Smooth muscle cell of the brain vasculature (primary cell): ENCODE results near the gene WFDC9.
"Not testable (repeated sequence)": the region's sequence is repeated elsewhere in the genome, so short reads cannot be mapped to it uniquely, and the experiment has no call there.

ENCODE experiments used
- DNase-seq: peaks from one replicate; pipeline ENCODE4 v3.0.0-alpha.2; 2012; ENCODE audit warnings: low read depth, low spot score

The WFDC9 gene

DNA sequence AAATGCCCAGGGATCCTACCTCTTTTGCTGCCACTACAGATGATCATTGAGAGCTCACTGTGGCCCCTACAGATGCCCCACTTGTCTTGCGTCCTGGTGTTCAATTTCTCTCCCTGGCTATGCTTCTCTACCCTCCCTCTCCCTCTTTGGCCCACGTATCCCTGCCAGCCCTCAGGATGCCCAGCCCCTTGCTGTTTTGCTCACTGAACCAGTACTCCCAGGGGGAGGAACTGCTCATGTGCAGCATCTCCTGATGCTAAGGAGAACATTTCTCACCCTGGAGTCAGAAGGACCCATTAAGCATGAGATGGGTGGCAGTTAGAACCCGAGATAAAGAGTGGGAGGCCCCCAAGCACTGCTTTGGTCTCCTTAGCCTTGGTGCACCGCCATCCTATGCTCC, at the start of gene WFDC9:
TSS of gene WFDC9 (minus strand) at position 101 of the 400 bp plus-strand sequence. CDS start 21,103 bp downstream, outside the sequence.
- DNase-seq, result no peak

DNA sequence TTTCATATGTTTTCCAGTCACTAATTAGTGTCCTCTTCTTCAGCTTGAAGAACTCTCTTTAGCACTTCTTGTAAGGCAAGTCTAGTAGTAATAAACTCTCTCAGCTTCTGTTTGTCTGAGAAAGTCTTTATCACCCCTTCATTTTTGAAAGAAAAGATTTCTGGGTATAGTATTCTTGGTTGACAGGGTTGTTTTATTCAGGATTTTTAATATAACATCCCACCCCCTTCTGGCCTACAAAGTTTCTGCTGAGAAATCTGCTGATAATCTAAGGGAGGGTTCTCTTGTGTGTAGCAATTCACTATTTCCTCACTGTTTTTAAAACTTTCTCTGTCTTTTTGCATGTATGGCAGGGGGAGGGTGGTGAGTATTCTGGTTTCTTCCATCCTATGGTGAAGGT, 48.6 kb upstream of the WFDC9 start:
- no peak for DNase-seq

DNA sequence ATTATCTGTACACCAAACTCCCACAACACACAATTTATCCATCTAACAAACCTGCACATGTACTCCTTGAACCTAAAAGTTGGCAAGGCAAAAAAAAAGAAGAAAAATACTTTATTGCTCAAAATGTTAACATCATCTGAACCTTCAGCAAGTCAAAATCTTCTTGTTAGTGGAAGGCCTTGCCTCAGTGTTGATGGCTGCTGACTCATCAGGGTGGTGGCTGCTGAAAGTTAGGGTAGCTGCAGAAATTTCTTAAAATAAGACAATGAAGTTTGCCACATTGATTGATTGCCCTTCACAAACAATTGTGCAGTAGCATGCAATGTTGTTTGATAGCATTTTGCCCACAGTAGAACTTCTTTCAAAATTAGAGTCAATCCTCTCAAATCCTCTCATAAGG, 41.7 kb upstream of the WFDC9 start:
- no peak for DNase-seq

DNA sequence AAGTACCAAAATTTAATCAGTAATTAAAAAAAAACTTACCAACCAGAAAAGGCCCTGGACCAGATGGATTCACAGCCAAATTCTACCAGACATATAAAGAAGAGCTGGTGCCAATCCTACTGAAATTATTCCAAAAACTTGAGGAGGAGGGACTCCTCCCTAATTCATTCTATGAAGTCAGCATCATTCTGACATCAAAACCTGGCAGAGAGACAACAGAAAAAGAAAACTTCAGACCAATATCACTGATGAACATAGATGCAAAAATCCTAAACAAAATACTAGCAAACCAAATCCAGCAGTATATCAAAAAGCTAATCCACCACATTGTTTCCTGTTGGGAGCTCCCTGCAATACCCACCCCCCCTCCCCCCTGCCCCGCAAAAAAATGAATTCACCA, 39.1 kb upstream of the WFDC9 start, which contains the start of gene WFDC11:
TSS of gene WFDC11 (minus strand) at position 101 of the 400 bp plus-strand sequence. CDS start 19,639 bp downstream, outside the sequence.
- DNase-seq, result no peak

DNA sequence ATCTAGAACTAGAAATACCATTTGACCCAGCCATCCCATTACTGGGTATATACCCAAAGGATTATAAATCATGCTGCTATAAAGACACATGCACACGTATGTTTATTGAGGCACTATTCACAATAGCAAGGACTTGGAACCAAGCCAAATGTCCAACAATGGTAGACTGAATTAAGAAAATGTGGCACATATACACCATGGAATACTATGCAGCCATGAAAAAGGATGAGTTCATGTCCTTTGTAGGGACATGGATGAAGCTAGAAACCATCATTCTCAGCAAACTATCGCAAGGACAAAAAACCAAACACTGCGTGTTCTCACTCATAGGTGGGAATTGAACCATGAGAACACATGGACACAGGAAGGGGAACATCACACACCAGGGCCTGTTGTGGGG, 26.0 kb upstream of the WFDC9 start:
- not testable (repeated sequence) for DNase-seq

DNA sequence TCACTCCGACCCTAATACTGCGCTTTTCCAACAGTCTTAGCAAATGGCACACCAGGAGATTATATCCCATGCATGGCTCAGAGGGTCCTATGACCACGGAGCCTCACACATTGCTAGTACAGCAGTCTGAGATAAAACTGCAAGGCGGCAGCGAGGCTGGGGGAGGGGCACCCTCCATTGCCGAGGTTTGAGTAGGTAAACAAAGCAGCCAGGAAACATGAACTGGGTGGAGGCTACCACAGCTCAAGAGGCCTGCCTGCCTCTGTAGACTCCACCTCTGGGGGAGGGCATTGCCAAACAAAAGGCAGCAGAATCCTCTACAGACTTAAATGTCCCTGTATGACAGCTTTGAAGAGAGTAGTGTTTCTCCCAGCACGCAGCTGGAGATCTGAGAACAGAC, 20.6 kb upstream of the WFDC9 start:
- not testable (repeated sequence) for DNase-seq

DNA sequence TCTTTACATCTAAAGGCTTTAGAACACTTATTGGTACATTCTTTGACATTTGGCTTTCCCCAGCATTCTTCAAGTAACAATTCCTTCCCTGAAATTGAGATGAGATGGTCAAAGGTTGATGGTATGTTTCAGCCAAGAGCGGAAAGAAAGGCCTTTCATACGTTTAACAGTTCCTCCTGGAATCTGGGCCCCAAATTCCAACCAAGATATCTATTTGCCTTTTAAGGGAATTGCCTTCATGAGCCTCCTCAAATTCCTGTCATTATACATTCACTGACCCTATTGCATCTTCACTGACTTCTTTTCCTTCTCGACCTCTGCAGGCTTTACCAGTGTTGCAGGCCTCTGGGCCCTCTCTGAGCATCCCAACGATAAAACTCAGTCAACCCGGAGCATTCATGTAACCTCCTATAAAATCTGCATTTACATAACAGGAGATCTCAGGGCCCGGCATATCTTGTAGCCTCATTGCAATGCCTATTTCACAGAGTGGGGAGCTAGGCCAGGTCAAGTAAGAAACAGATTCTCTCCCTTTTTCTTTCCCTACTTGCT, 18.3 kb upstream of the WFDC9 start:
- no peak for DNase-seq

DNA sequence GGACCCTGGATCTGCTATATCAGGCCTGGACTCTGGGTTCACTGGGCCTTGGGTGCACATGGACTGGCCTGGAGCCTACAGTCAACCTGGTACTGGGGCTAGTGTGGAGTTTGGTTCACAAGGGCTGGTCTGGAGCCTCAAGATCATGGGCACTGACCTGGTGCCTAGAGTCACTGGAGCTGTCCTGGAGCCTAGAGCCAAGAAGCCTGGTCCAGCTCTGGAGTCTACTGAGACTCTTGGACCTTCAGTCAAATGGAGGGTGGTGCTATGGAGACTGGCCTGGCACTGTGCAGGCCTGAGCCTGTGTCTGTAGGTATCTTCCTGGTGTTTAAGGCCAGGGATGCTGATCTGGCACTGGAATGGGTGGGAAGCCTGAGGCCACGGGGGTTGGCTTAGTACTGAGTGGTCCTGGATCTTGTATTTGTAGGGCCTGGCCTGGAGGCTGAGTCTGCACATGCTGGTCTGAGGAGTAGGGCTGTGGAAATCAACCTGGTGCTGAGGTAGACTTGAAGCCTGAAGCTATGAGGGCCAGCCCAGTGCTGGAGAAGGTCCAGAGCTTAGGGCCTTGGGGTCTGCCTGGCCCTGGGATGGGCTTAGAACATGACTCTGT, 16.5 kb upstream of the WFDC9 start:
- DNase-seq, result no peak

DNA sequence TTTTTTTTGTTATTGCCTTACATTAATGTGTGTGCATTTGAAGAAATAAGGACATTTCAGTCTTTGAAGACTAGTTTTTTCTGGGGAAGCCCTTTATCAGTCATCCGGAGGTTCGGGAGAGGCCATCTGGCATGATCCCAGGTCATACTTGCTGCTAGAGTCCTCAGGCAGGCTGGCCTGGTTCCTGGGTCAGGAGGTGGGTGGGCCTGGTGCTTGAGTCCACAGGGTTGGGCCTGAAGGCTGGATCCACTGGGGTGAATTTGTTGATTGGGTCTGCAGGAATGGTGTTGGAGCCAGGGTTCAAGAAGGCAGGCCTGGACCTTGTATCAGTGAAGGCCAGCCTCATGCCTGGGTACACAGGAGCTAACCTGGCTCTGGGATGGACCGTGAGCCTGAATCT, 15.8 kb upstream of the WFDC9 start:
- DNase-seq, result no peak

DNA sequence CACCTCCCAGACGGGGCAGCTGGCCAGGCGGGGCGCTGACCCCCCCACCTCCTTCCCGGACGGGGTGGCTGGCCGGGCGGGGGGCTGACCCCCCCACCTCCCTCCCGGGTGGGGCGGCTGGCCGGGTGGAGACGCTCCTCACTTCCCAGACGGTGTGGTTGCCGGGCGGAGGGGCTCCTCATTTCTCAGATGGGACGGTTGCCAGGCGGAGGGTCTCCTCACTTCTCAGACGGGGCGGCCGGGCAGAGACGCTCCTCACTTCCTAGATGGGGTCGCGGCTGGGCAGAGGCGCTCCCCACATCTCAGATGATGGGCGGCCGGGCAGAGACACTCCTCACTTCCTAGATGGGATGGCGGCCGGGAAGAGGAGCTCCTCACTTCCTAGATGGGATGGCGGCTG, 14.8 kb upstream of the WFDC9 start:
- DNase-seq, result not testable (repeated sequence)

DNA sequence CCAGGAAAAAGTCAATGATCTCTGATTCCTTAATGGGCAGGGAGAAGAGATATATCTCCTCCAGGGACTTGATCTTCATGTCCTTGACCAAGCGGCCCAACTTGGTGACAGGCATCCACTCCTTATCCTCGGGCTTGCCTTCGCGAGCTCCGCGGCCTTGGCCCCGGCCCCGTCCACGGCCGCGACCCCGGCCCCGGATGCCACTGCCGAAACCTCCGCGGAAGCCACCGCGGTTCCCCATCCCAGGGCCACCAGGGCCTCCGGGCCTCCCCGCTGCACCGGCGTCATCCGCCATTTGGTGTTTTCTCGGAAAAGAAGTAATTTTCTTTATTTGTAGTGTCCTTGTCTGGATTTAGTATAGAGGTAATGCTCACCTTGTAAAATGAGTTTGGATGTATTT, 10.0 kb upstream of the WFDC9 start:
- not testable (repeated sequence) for DNase-seq

DNA sequence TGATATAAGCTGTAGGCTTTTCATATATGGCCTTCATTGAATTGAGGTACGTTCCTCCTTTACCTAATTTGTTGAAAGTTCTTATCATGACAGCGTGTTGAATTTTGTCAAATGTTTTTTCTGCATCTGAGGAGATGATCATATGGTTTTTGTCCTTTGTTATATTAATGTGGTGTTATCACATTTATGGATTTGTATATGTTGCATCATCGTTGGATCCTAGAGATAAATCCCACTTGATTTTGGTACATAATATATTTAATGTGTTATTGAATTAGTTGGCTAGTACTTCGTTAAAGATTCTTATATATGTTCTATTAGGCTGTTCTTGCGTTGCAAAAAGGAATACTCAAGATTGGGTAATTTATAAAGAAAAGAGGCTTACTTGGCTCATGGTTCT, 8.6 kb upstream of the WFDC9 start:
- no peak for DNase-seq

DNA sequence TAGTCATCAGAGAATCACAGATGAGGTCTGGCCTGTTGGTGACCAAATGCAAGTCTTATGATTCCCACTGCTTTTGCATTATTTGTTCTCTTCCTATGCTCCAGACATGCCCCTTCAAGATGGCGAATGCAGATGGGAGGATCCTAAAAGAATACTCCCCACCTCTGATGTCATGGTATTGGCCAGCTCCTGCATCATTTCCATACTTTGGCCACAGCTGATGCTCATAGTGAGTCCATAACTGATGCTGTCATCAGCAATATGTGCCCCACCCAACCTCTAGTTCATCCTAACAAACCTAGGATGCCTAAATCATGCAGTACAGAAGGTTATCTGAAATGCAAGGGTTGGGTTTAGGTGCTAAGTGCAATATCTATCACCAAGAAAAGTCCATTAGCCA, 5.4 kb upstream of the WFDC9 start:
- no peak for DNase-seq

DNA sequence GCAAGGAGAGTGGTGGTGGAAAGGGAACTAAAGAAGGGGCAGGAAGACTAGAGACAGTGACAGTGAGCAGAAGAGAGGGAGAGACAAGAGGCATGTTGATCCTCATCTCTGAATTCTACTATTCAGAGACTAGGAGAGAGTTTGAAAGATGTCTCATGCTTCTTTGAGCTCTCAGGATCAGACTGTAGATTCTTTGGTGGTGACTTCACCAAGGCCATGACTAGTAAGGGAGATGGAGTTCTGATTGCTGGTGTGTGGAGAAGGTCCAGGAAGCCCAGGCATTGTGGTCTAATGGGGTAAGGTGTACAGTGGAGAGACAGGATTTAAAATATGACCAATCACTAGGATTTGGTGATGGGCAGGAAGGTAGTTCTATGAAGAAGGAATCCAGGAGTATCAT, 713 bp downstream of the WFDC9 start:
- no peak for DNase-seq

DNA sequence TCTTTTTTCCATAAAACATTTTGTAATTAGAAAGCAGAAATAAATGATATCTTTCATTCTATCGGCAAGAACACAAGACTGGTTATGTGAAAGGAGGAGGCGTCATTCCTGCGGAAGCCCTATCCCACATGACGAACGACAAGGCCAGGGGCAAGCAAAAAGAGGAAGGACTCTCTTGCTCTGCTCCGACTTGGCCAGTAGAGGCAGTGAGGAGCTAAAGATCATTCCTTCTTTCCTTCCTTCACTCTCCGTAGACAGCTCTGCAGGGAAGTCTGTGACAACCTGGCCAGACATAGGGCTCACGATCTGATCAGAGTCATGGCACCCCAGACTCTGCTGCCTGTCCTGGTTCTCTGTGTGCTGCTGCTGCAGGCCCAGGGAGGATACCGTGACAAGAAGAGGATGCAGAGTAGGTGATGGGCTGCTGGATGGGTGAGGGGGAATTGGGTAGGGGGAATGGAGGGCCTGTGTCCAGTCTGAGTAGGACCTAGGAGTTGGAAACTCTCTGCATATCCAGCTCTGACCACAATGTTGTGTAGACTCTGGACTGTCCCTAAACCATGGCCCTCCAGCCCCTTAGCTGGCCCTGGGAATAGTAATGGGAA, 1.5 kb downstream of the WFDC9 start, which contains the start of gene WFDC10A:
TSS of gene WFDC10A (plus strand) at position 244 of the 605 bp plus-strand sequence. CDS start at position 319, 75 bp downstream.
- DNase-seq, result no peak

DNA sequence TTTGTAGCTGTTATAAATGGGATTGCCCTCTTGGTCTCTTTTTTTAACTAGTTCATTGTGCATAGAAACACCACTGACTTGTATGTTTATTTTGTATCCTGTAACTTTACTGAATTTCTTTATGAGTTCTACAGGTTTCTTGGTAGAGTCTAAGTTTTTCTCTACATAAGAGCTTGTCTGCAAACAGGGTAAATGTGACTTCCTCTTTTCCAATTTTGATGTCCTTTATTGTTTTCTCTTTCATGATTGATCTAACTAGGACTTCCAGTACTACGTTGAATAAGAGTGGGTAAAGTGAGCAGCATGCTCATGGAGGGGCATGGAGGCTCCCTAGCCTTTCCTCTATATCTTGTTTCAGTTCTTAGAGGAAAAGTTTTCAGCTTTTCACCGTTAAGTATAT, 4.5 kb downstream of the WFDC9 start:
- no peak for DNase-seq

DNA sequence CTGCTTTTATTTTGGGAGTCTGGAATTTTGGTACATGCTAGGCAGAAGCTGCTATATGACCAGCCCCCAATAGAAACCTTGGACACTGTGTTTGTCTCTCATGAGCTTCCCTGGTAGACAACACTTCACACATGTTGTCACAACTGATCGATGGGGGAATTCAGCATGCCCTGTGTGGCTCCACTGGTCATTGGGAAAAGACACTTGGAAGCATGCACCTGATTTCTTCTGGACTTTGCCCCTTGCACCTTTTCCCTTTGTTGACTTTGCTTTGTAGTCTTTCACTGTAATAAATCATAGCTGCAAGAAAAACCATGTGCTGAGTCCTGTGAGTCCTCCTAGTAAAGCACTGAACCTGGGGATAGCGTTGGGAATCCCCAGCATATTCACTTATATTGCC, 9.5 kb downstream of the WFDC9 start:
- no peak for DNase-seq

DNA sequence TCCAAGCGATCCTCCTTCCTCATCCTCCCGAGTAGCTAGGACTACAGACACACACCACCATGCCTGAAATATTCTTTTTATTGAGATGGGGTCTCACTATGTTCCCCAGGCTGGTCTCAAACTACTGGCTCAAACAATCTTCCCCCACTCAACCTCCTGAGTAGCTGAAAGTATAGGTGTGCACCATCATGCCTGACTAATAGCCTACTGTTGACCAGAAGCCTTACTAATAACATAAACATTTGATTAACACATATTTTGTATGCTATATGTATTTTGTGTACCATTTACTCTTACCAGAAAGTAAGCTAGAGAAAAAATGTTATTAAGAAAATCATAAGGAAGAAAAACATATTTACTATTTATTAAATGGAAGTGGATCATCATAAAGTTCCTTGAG, 13.5 kb downstream of the WFDC9 start:
- no peak for DNase-seq

DNA sequence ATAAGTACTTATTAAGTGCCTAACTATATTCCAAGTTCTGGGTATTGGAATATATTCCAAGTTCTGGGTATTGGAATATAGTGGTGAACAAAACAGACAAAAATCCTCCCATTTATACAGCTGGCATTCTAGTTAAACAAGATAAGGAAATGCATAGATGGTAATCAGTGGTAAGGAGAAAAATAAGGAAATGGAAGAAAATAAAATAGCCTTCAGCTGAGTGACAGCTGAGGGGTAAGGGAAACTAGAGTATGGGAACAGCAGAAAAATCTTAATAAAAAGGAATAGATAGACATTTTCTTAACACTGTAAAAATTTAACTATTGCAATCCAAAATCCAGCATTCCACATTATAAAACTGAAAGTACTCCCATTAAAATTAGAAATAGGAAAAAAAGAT, 18.8 kb downstream of the WFDC9 start:
- no peak for DNase-seq

DNA sequence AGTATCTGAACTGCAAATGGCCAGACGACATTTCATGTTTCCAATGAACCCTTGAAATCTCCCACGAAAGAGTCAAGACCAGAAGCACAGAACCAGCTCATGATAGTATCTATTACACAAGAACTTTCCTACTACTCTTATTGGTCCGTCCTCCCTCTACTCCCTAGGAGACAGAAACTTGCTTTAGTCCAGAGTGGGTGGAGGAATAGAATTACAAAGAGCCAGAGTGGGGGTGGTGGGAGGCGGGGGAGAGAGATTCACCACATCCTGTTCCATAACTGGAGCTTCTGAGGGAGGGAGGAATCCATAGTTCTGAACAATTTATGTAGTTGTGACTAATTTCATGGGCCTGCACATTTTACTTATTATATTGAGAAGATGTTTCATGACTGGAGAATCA, 20.0 kb downstream of the WFDC9 start:
- no peak for DNase-seq

DNA sequence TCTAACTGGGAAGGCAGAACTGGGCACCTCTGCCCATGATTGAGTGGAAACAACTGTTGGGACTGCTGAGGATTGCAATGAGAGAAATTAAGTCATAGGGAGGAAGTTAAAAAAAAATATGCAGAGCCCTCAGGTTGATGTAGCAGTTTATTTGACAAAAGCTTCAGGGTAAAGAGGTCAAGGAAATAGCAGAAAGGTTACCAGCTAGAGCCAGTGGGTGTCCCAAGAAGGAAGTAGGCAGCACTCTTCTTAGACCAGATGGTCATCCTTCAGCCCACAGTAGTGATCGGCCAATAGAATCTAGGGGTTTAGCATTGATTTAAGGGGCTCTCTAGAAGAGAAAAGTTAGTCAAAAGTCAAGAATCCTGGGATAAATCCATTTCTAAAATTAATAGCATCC, 23.3 kb downstream of the WFDC9 start:
- DNase-seq, result no peak

DNA sequence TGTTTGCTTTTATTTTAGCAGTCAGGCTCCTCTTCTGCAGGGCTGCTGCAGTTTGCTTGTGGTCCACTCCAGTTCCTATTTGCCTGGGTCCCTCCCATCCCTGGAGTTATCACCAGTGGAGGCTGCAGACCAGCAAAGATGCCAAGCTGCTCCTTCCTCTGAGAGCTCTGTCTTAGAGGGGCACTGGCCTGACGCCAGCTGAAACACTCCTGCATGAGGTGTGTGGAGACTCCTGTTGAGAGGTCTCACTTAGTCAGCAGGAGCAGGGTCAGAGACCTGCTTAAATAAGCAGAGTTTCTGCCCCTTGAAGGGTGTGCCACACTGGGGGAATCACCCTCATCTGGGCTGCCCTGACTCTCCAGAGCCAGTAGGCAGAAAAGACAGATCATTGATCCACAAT, 35.8 kb downstream of the WFDC9 start:
- no peak for DNase-seq

DNA sequence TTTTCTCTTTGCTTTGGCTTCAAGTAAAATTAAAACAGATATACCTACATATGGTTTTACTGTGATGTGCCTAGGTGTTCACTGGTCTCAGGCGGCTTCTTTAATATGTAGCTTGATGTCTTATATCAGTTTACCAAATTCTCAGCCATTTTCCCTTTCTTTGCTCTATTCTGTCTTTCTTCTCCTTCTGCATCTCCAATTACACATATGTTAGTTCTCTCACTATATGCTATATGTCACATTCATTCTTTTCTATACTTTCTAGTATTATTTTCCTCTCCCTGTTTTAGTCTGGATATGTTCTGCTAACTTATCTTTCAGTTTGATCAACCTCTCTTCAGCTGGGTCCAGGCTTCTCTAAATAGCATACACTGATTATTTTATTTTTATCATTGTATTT, 37.6 kb downstream of the WFDC9 start:
- DNase-seq, result no peak
